ENCODE data around the gene NATD1.

Gene NATD1

GRCh38 chr17:21233581-21234347 lies 19.4 kb downstream of the NATD1 start:
- no peaks in the 10 kb centered on the region for H3K36me3 ChIP-seq (ENCODE audit: insufficient read depth, low read length)
- H3K27me3 ChIP-seq (ENCODE audit: insufficient read depth, low read length, poor library complexity, severe bottlenecking) = no peaks in the 10 kb centered on the region
- H3K9me3 ChIP-seq (ENCODE audit: insufficient read depth, low read depth, low read length) = no peaks in the 10 kb centered on the region
- H3K4me1 ChIP-seq (ENCODE audit: insufficient read depth, low read length, poor library complexity, severe bottlenecking) = no peaks in the 10 kb centered on the region
- no peak overlapping the region for H3K9ac ChIP-seq (ENCODE audit: low read depth, low read length, poor library complexity, severe bottlenecking)
- no peak overlapping the region for H3K4me2 ChIP-seq (ENCODE audit: low read depth, low read length, poor library complexity, severe bottlenecking)
- no peaks in the 10 kb centered on the region for H3K9me2 ChIP-seq (replicated peaks; ENCODE audit: low read depth, low read length)
- no peak overlapping the region for H3K4me3 ChIP-seq (ENCODE audit: low read length, poor library complexity, severe bottlenecking)
- no peak for TF ChIP-seq CTCF (conservative IDR thresholded peaks at IDR 0.05; ENCODE audit: low read length)
- TF ChIP-seq EZH2phosphoT487 (IDR thresholded peaks at IDR 0.05; ENCODE audit: borderline replicate concordance) = no peak
- H4K20me1 ChIP-seq (ENCODE audit: insufficient read depth, low read length, poor library complexity, severe bottlenecking) = no peaks in the 10 kb centered on the region
- H3K79me2 ChIP-seq (ENCODE audit: insufficient read depth, low read length) = no peaks in the 10 kb centered on the region
- H2AFZ ChIP-seq (ENCODE audit: low read length) = no peak overlapping the region
- no peaks in the 10 kb centered on the region for H3F3A ChIP-seq (ENCODE audit: low read depth)

- Histone ChIP-seq H3K9ac (ENCODE audit: low read depth, low read length, poor library complexity, severe bottlenecking) (no peak overlapping the region), H2AFZ (ENCODE audit: low read length) (no peak overlapping the region), H3K36me3 (ENCODE audit: insufficient read depth, low read length) (no peaks in the 10 kb centered on the region), H3F3A (ENCODE audit: low read depth) (no peaks in the 10 kb centered on the region), H4K20me1 (ENCODE audit: insufficient read depth, low read length, poor library complexity, severe bottlenecking) (no peaks in the 10 kb centered on the region), H3K4me3 (ENCODE audit: low read length, poor library complexity, severe bottlenecking) (no peak overlapping the region), H3K4me2 (ENCODE audit: low read depth, low read length, poor library complexity, severe bottlenecking) (no peak overlapping the region), H3K79me2 (ENCODE audit: insufficient read depth, low read length) (no peaks in the 10 kb centered on the region), H3K9me3 (ENCODE audit: insufficient read depth, low read depth, low read length) (no peaks in the 10 kb centered on the region), H3K4me1 (ENCODE audit: insufficient read depth, low read length, poor library complexity, severe bottlenecking) (no peaks in the 10 kb centered on the region), H3K9me2 (replicated peaks; ENCODE audit: low read depth, low read length) (no peaks in the 10 kb centered on the region), H3K27me3 (ENCODE audit: insufficient read depth, low read length, poor library complexity, severe bottlenecking) (no peaks in the 10 kb centered on the region)
- TF ChIP-seq EZH2phosphoT487 (IDR thresholded peaks at IDR 0.05; ENCODE audit: borderline replicate concordance) (no peak), CTCF (conservative IDR thresholded peaks at IDR 0.05; ENCODE audit: low read length) (no peak)
These were observed 21.0 kb downstream of the NATD1 start for GRCh38 chr17:21232033-21232749.

GRCh38 chr17:21231533-21231932 lies 21.7 kb downstream of the NATD1 start:
- no peaks in the 10 kb centered on the region for H3K9me3 ChIP-seq (ENCODE audit: insufficient read depth, low read depth, low read length)
- no peak for TF ChIP-seq EZH2phosphoT487 (IDR thresholded peaks at IDR 0.05; ENCODE audit: borderline replicate concordance)
- no peak for TF ChIP-seq CTCF (conservative IDR thresholded peaks at IDR 0.05; ENCODE audit: low read length)
- H4K20me1 ChIP-seq (ENCODE audit: insufficient read depth, low read length, poor library complexity, severe bottlenecking) = no peaks in the 10 kb centered on the region
- no peak overlapping the region for H3K4me3 ChIP-seq (ENCODE audit: low read length, poor library complexity, severe bottlenecking)
- no peaks in the 10 kb centered on the region for H3K27me3 ChIP-seq (ENCODE audit: insufficient read depth, low read length, poor library complexity, severe bottlenecking)
- no peak overlapping the region for H3K4me2 ChIP-seq (ENCODE audit: low read depth, low read length, poor library complexity, severe bottlenecking)
- H3K9ac ChIP-seq (ENCODE audit: low read depth, low read length, poor library complexity, severe bottlenecking) = no peak overlapping the region
- no peaks in the 10 kb centered on the region for H3K36me3 ChIP-seq (ENCODE audit: insufficient read depth, low read length)
- no peaks in the 10 kb centered on the region for H3K4me1 ChIP-seq (ENCODE audit: insufficient read depth, low read length, poor library complexity, severe bottlenecking)
- H3K79me2 ChIP-seq (ENCODE audit: insufficient read depth, low read length) = no peaks in the 10 kb centered on the region
- H3K9me2 ChIP-seq (replicated peaks; ENCODE audit: low read depth, low read length) = no peaks in the 10 kb centered on the region
- H2AFZ ChIP-seq (ENCODE audit: low read length) = no peak overlapping the region
- H3F3A ChIP-seq (ENCODE audit: low read depth) = no peaks in the 10 kb centered on the region
